Activated CD8-positive, alpha-beta T cell treated with anti-CD3 and anti-CD28 coated beads for 36 hours (primary cell): ENCODE data around the gene CHST9. TPM values are rescaled to one million over a fixed set of nuclear protein-coding genes. Genes with fewer than 3 reads are reported as not detected.
"Not testable (repeated sequence)": the region's sequence is repeated elsewhere in the genome, so short reads cannot be mapped to it uniquely, and the experiment has no call there.

Experiments used
- ATAC-seq: fragments of 200-7000 bp; cut with Tn5 transposase; one replicate; pipeline ENCODE4 v1.10.0; 2021; ENCODE audit warnings: mild to moderate bottlenecking, moderate library complexity
- CTCF ChIA-PET: fragments of 350-600 bp; sonication (Branson Sonifier 250); formaldehyde crosslinking; loops from one replicate; lab custom pipeline; 2021; ENCODE audit warnings: antibody characterized with exemption; lab: Charles Lee
- POLR2A ChIA-PET: fragments of 350-600 bp; sonication (Branson Sonifier 250); formaldehyde crosslinking; loops from one replicate; lab custom pipeline; 2021; ENCODE audit warnings: antibody characterized with exemption; lab: Charles Lee
- DNase-seq: peaks from one replicate; pipeline ENCODE4 v3.0.0-alpha.2; 2020
- H3K27ac Mint-ChIP-seq: one replicate; pipeline ENCODE4 v1.8.0; 2021; ENCODE audit warnings: mild to moderate bottlenecking, mixed read lengths
- H3K27me3 Mint-ChIP-seq: one replicate; pipeline ENCODE4 v1.8.0; 2021; ENCODE audit warnings: mixed read lengths
- H3K36me3 Mint-ChIP-seq: one replicate; pipeline ENCODE4 v1.8.0; 2021; ENCODE audit warnings: low read depth, mixed read lengths
- H3K4me1 Mint-ChIP-seq: one replicate; pipeline ENCODE4 v1.8.0; 2021; ENCODE audit warnings: low read depth, mixed read lengths
- H3K4me3 Mint-ChIP-seq: one replicate; pipeline ENCODE4 v1.8.0; 2021; ENCODE audit warnings: mild to moderate bottlenecking, moderate library complexity, mixed read lengths
- H3K9me3 Mint-ChIP-seq: one replicate; pipeline ENCODE4 v1.8.0; 2021; ENCODE audit warnings: mixed read lengths
- CTCF ChIP-seq: fragments of 200-600 bp; IDR thresholded peaks from one replicate; pipeline ENCODE4 v1.8.0; 2022; ENCODE audit warnings: antibody characterized with exemption, mild to moderate bottlenecking
- intact Hi-C: fragments of 100-400 bp; cut with micrococcal nuclease; formaldehyde crosslinking; loops from one replicate; pipeline ENCODE4 v1.10.0; 2022
- total RNA-seq, 2 experiments: library from RNA; stranded (reverse); gene quantifications; one replicate each; pipeline ENCODE4 v1.2.3, GENCODE V29; 2021

The CHST9 gene
- total RNA-seq, 2 experiments from 2014 or later = not detected

DNA sequence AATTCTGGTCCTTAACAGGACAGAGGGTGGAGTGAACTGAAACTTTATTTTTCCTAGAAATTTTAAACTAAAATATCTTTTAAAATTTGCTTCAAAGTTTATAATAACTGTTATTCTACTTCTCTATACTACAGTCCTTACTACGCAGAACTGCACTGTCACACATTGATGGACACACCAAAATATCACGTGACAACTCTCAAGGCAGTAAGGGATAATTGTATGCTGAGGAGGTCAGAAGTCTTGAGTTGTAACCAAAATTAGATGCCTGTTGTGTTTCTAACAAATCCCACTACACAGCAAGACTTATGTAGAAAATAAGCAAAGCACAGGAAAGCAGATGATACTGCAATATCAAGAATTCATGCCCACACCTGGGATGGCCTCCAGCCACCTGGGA is 76.3 kb downstream of the CHST9 start:
- Mint-ChIP-seq H3K27ac (no peak overlapping the region), H3K36me3 (no peaks in the 10 kb centered on the region), H3K4me1 (no peaks in the 10 kb centered on the region), H3K27me3 (no peaks in the 10 kb centered on the region), H3K4me3 (no peak overlapping the region), H3K9me3 (no peaks in the 10 kb centered on the region)
- no peak for DNase-seq
- POLR2A ChIA-PET = no interaction called here
- TF ChIP-seq CTCF = no peak
- no peak for ATAC-seq
- CTCF ChIA-PET = no interaction called here
- intact Hi-C loops = no loop called here

DNA sequence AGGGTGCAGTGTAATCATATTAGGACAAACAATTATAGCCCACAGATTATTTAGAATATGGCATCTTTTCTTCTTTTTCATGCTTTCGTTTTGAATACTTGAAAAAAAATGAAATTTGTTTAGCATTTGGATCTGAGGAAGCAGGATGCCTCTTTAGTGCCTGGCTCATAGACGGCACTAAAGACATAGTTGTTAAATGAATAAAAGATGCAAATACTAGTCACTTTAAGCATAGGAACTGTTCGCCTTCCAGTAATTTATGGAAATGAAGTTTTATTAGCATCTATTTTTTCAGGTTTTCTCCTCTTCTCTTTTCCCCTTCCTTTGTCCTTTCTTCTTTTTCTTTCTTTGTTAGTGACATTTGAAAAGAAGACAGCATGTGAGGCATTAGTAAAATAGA is 80.4 kb downstream of the CHST9 start:
- H3K36me3 Mint-ChIP-seq = no peaks in the 10 kb centered on the region
- no peaks in the 10 kb centered on the region for H3K27me3 Mint-ChIP-seq
- ChIA-PET POLR2A (no interaction called here), CTCF (no interaction called here)
- intact Hi-C loops = no loop called here
- no peak for TF ChIP-seq CTCF
- H3K4me1 Mint-ChIP-seq = no peaks in the 10 kb centered on the region
- ATAC-seq (no peak), DNase-seq (no peak)
- H3K9me3 Mint-ChIP-seq = no peaks in the 10 kb centered on the region
- no peak overlapping the region for H3K4me3 Mint-ChIP-seq
- no peak overlapping the region for H3K27ac Mint-ChIP-seq

GRCh38 chr18:27094621-27095020 is 90.5 kb downstream of the CHST9 start:
- H3K9me3 Mint-ChIP-seq = peaks cover 14% of the 10 kb centered on the region
- TF ChIP-seq CTCF = no peak
- ATAC-seq (no peak), DNase-seq (no peak)
- intact Hi-C loops = no loop called here
- no peaks in the 10 kb centered on the region for H3K4me1 Mint-ChIP-seq
- no peak overlapping the region for H3K27ac Mint-ChIP-seq
- H3K27me3 Mint-ChIP-seq = no peaks in the 10 kb centered on the region
- ChIA-PET POLR2A (no interaction called here), CTCF (no interaction called here)
- no peak overlapping the region for H3K4me3 Mint-ChIP-seq
- no peaks in the 10 kb centered on the region for H3K36me3 Mint-ChIP-seq

DNA sequence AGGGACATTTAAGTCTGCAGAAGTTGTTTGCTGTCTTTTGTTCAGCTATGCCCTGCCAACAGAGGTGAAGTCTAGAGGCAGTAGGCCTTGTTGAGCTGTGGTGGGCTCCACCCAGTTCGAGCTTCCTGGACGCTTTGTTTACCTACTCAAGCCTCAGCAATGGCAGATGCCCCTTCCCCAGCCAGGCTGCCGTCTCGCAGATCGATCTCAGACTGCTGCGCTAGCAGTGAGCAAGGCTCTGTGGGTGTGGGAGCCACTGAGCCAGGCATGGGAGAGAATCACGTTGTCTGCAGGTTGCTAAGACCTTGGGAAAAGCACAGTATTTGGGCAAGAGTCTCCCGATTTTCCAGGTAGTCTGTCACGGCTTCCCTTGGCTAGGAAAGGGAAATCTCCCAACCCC is 91.8 kb downstream of the CHST9 start:
- POLR2A ChIA-PET, H3K27ac Mint-ChIP-seq, DNase-seq, intact Hi-C loops, H3K36me3 Mint-ChIP-seq, H3K9me3 Mint-ChIP-seq, H3K27me3 Mint-ChIP-seq, ATAC-seq, H3K4me3 Mint-ChIP-seq, H3K4me1 Mint-ChIP-seq, CTCF ChIA-PET: not testable (repeated sequence)

- intact Hi-C loops = no loop called here
These were observed 103.4 kb downstream of the CHST9 start for GRCh38 chr18:27081701-27082100.

More at GRCh38 chr18:27081701-27082100, 103.4 kb downstream of the CHST9 start:
- Mint-ChIP-seq H3K4me1 (no peaks in the 10 kb centered on the region), H3K27me3 (no peaks in the 10 kb centered on the region), H3K9me3 (peaks cover 5% of the 10 kb centered on the region), H3K36me3 (no peaks in the 10 kb centered on the region), H3K27ac (no peak overlapping the region), H3K4me3 (no peak overlapping the region)
- ATAC-seq = no peak
- DNase-seq = no peak
- CTCF ChIA-PET = no interaction called here
- POLR2A ChIA-PET = interaction anchor here (0.7 kb wide), 1 partner anchor 17 kb away, joined by 3 read pairs; no protein-coding TSS in a partner anchor
- TF ChIP-seq CTCF = no peak
